Thoracic aorta (tissue), 2 donors: ENCODE results near the gene PHACTR4. TPM values are rescaled to one million over a fixed set of nuclear protein-coding genes. Genes with fewer than 3 reads are reported as not detected.
A peak's percentile ranks its signal among the peaks of the same experiment; 100 is the strongest.

Source experiments
- ATAC-seq: fragments of 150-250 bp; one replicate; pipeline ENCODE4 v1.8.0; 2017; ENCODE audit warnings: low read depth; ENCODE audit not compliant: insufficient number of reproducible peaks, low FRiP score
- DNase-seq: peaks from one replicate; pipeline ENCODE4 v3.0.0-alpha.2; 2020; ENCODE audit warnings: low spot score
- H3K27ac ChIP-seq, 2 donors: fragments of 200-600 bp; sonication (generic); 1 replicate in 1 of 2; 2 replicates in 1 of 2; pipeline ENCODE4 v1.5.1; 2016; ENCODE audit warnings: mild to moderate bottlenecking in 2 of 2, moderate library complexity in 2 of 2
- H3K27me3 ChIP-seq: fragments of 200-600 bp; sonication (generic); replicated peaks from 2 replicates; pipeline ENCODE4 v1.6.0; 2016; ENCODE audit warnings: mild to moderate bottlenecking; ENCODE audit not compliant: insufficient read depth
- H3K36me3 ChIP-seq: fragments of 200-600 bp; sonication (generic); one replicate; pipeline ENCODE4 v1.5.1; 2016
- H3K4me1 ChIP-seq, 2 donors: fragments of 200-600 bp; sonication (generic); 1 replicate in 1 of 2; 2 replicates in 1 of 2; pipeline versions ENCODE4 v1.5.1 to v1.6.0; 2016; ENCODE audit warnings: low read depth in 2 of 2, mild to moderate bottlenecking in 1 of 2; ENCODE audit not compliant: control insufficient read depth in 1 of 2
- H3K4me3 ChIP-seq: fragments of 200-600 bp; sonication (generic); 2 replicates; pipeline ENCODE4 v1.5.1; 2016; ENCODE audit warnings: mild to moderate bottlenecking
- H3K9me3 ChIP-seq: fragments of 200-600 bp; sonication (generic); 2 replicates; pipeline ENCODE4 v1.5.1; 2016
- CTCF ChIP-seq: fragments of 200-600 bp; sonication (generic); IDR thresholded peaks from one replicate; pipeline ENCODE4 v1.5.1; 2019; ENCODE audit warnings: antibody characterized with exemption
- total RNA-seq, 2 donors: library from RNA; depleted of rRNA; stranded (reverse); fragments of >200 nt; gene quantifications; one replicate each; pipeline versions ENCODE4 v1.1.0 to v1.2.3, GENCODE V29; 2016

Gene PHACTR4
- total RNA-seq, 2 donors from 2014 or later: 17.6 to 30.8 TPM

- Histone ChIP-seq H3K4me3 (no peak overlapping the region), H3K4me1 (peaks cover 0 to 7% of the 10 kb centered on the region in 2 donors), H3K27ac (no peak overlapping the region), H3K36me3 (no peaks in the 10 kb centered on the region), H3K27me3 (no peaks in the 10 kb centered on the region), H3K9me3 (no peaks in the 10 kb centered on the region)
- DNase-seq: no peak
- TF ChIP-seq CTCF: no peak
- ATAC-seq: no peak
These were observed 80.4 kb downstream of the PHACTR4 start for GRCh38 chr1:28449904-28450303.

- Histone ChIP-seq H3K4me3 (no peak overlapping the region), H3K9me3 (no peaks in the 10 kb centered on the region), H3K4me1 (peaks cover 4 to 11% of the 10 kb centered on the region in 2 donors), H3K36me3 (no peaks in the 10 kb centered on the region), H3K27ac (peak overlapping the region in 1 of 2 donors; percentile 26), H3K27me3 (no peaks in the 10 kb centered on the region)
- no peak for ATAC-seq
- no peak for DNase-seq
- no peak for TF ChIP-seq CTCF
These were observed 81.0 kb downstream of the PHACTR4 start for GRCh38 chr1:28450561-28450960.

- H3K4me1 ChIP-seq: peaks cover 8 to 16% of the 10 kb centered on the region in 2 donors
- H3K9me3 ChIP-seq: no peaks in the 10 kb centered on the region
- no peaks in the 10 kb centered on the region for H3K27me3 ChIP-seq
- DNase-seq (no peak), ATAC-seq (no peak)
- no peak overlapping the region for H3K4me3 ChIP-seq
- no peak overlapping the region for H3K27ac ChIP-seq
- TF ChIP-seq CTCF: no peak
- no peaks in the 10 kb centered on the region for H3K36me3 ChIP-seq
These were observed 81.5 kb downstream of the PHACTR4 start for GRCh38 chr1:28451011-28451410.

GRCh38 chr1:28456078-28456477, 86.5 kb downstream of the PHACTR4 start:
- no peak overlapping the region for H3K4me3 ChIP-seq
- no peaks in the 10 kb centered on the region for H3K9me3 ChIP-seq
- H3K27ac ChIP-seq: peak overlapping the region in 1 of 2 donors; percentile 17
- no peaks in the 10 kb centered on the region for H3K27me3 ChIP-seq
- DNase-seq: no peak
- TF ChIP-seq CTCF: no peak
- H3K4me1 ChIP-seq: peaks cover 15 to 18% of the 10 kb centered on the region in 2 donors
- H3K36me3 ChIP-seq: no peaks in the 10 kb centered on the region
- no peak for ATAC-seq

- Histone ChIP-seq H3K27ac (no peak overlapping the region), H3K27me3 (no peaks in the 10 kb centered on the region), H3K4me3 (no peak overlapping the region), H3K4me1 (peaks cover 15 to 18% of the 10 kb centered on the region in 2 donors), H3K36me3 (no peaks in the 10 kb centered on the region), H3K9me3 (no peaks in the 10 kb centered on the region)
- no peak for DNase-seq
- no peak for ATAC-seq
- no peak for TF ChIP-seq CTCF
These were observed 88.1 kb downstream of the PHACTR4 start for GRCh38 chr1:28457678-28458077.
